Measurements from ENCODE around the gene ABCB8. TPM values are rescaled to one million over a fixed set of nuclear protein-coding genes. Genes with fewer than 3 reads are reported as not detected.

The ABCB8 gene
- total and polyA plus RNA-seq, 2 of the 4 experiments (the other 2 are of a cell fraction): 16.3 to 26.8 TPM

GRCh38 chr7:151070574-151070960, 42.3 kb downstream of the ABCB8 start:
- no peak overlapping the region for H2BK20ac ChIP-seq (ENCODE audit: low read depth, low read length)
- no peak overlapping the region for H3K23ac ChIP-seq (ENCODE audit: low read depth, low read length)
- ChIA-PET CTCF (no interaction called here), POLR2A (ENCODE audit: unreplicated experiment) (no interaction called here)
- 100% methylated on average over 4 of the region's 15 CpGs; no CpG with 5 or more reads in 1 of the 2 experiments for WGBS, 2 experiments (ENCODE audit: extremely low coverage in 2 of 2, insufficient read length in 1 of 2)
- no peak overlapping the region for H3K4me3 ChIP-seq (ENCODE audit: insufficient read depth, low read depth, low read length)
- peaks cover 6% of the 10 kb centered on the region; the same call in 1 of the 2 replicates for H3K4me1 ChIP-seq (ENCODE audit: control insufficient read depth, insufficient read depth, low read length)
- in situ Hi-C loops (cut with MboI; ENCODE audit: low sequenced_read_pairs): no loop called here
- H3K27me3 ChIP-seq (ENCODE audit: control insufficient read depth, insufficient read depth, low read length): no peaks in the 10 kb centered on the region
- ATAC-seq (ENCODE audit: low read depth): no peak
- H3K18ac ChIP-seq (ENCODE audit: low read depth, low read length): no peak overlapping the region
- H3K27ac ChIP-seq (ENCODE audit: insufficient read depth, low read length): no peak overlapping the region
- peaks cover 6% of the 10 kb centered on the region for H4K20me1 ChIP-seq (ENCODE audit: insufficient read depth, low read length)
- H2BK120ac ChIP-seq (ENCODE audit: low read depth, low read length): no peak overlapping the region
- H3K4ac ChIP-seq (ENCODE audit: low read depth, low read length): no peak overlapping the region
- no peak overlapping the region for H2BK5ac ChIP-seq (ENCODE audit: low read depth, low read length, poor library complexity, severe bottlenecking)
- H2AK9ac ChIP-seq (replicated peaks; ENCODE audit: low read depth, low read length, poor library complexity): no peak overlapping the region
- peaks cover 7 to 30% of the 10 kb centered on the region in 2 experiments for H3K79me1 ChIP-seq (ENCODE audit: low read depth in 1 of 2, low read length in 2 of 2)
- intact Hi-C loops (cut with micrococcal nuclease): no loop called here
- no peak overlapping the region for H3K4me2 ChIP-seq (ENCODE audit: low read depth, low read length)
- H4K91ac ChIP-seq (ENCODE audit: insufficient read depth, low read depth, low read length): no peak overlapping the region
- no peak overlapping the region for H3K9ac ChIP-seq (ENCODE audit: low read depth, low read length)
- no peak overlapping the region for H2AFZ ChIP-seq (replicated peaks; ENCODE audit: low read length, poor library complexity)
- H2AK5ac ChIP-seq (ENCODE audit: low read depth, low read length): no peak overlapping the region
- no peaks in the 10 kb centered on the region for H3K9me3 ChIP-seq (ENCODE audit: control insufficient read depth, insufficient read depth, low read length)
- dilution Hi-C loops (cut with HindIII; ENCODE audit: low sequenced_read_pairs, unreplicated experiment): no loop called here
- no peak overlapping the region for H3K14ac ChIP-seq (replicated peaks; ENCODE audit: low read depth, low read length)
- H3K56ac ChIP-seq (ENCODE audit: extremely low read depth, insufficient read depth, low read length): no peak overlapping the region
- BruUV-seq (replicated peaks): no TSS peak
- 0 out of 2 replicates have a peak, but pooled peaks cover 4% of the 10 kb centered on the region for H3K9me1 ChIP-seq (ENCODE audit: insufficient read depth, low read length)
- DNase-seq: no peak
- H4K8ac ChIP-seq (ENCODE audit: low read depth in 2 of 2, low read length in 2 of 2): no peak overlapping the region
- H4K5ac ChIP-seq (ENCODE audit: low read depth, low read length): no peak overlapping the region
- peaks cover 86% of the 10 kb centered on the region for H3K36me3 ChIP-seq (ENCODE audit: control insufficient read depth, insufficient read depth, low read length)
- TF ChIP-seq MXI1 (IDR thresholded peaks at IDR 0.05; ENCODE audit: borderline replicate concordance, low read depth, low read length) (no peak), RCOR1 (IDR thresholded peaks at IDR 0.05; ENCODE audit: insufficient replicate concordance, low read length) (no peak), BHLHE40 (IDR thresholded peaks at IDR 0.05; ENCODE audit: low read depth, low read length) (no peak), ELK1 (IDR thresholded peaks at IDR 0.05; ENCODE audit: borderline replicate concordance, low read depth, low read length) (no peak)
- H2BK15ac ChIP-seq (ENCODE audit: low read depth, low read length): no peak overlapping the region
